ENCODE measurements around the gene EIF2S1.
"Not testable (repeated sequence)": the region's sequence is repeated elsewhere in the genome, so short reads cannot be mapped to it uniquely, and the experiment has no call there.

Gene EIF2S1

DNA sequence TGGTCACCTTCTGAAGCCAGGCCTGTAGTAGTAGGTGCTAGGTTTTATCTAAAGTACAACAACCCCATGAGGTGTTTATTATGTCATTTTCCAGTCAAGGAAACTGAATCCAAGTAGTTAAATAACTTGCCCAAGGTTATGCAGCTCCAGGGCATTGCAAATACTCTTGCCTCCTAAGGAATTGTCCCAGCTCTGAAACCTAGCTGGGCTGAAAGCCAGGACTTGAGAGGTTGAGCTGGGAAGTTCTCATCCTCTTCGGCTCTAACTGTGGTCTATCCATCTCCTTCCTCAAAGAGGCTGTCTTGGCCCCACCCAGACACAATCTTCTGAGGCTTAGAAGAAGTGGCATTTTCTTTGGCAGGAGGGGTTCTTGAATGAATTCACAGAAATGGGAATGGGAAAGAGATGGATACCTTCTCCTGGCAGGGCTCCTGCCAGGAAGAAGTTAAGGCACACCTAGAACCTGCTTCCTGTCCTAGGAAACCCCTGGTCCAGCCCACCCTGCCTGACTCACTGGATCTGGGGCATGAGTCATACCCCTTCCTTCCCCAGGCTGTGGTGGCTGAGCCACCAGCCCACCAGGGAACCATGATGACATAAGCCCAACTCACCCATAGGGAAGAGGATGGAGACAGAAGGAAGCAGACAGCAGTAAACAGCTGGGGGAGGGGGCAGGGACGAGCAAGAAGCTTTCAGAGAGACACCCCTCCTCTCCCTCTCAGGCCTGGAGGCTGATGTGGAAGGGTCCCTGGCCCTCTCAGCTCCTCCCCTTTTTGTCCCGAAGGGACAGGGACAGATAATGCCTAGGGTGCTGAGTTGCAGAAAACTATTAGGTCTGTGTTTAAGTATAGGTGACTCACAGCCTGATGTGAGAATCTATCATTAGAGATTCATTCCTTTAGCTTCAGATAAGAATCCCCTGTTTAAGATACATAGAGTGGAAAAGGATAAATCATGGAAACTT is 54.0 kb downstream of the EIF2S1 start:
- no peak overlapping the region for H3K27ac ChIP-seq
- TF ChIP-seq, protein P1, sequence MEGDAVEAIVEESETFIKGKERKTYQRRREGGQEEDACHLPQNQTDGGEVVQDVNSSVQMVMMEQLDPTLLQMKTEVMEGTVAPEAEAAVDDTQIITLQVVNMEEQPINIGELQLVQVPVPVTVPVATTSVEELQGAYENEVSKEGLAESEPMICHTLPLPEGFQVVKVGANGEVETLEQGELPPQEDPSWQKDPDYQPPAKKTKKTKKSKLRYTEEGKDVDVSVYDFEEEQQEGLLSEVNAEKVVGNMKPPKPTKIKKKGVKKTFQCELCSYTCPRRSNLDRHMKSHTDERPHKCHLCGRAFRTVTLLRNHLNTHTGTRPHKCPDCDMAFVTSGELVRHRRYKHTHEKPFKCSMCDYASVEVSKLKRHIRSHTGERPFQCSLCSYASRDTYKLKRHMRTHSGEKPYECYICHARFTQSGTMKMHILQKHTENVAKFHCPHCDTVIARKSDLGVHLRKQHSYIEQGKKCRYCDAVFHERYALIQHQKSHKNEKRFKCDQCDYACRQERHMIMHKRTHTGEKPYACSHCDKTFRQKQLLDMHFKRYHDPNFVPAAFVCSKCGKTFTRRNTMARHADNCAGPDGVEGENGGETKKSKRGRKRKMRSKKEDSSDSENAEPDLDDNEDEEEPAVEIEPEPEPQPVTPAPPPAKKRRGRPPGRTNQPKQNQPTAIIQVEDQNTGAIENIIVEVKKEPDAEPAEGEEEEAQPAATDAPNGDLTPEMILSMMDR (conservative IDR thresholded peaks at IDR 0.05): no peak

DNA sequence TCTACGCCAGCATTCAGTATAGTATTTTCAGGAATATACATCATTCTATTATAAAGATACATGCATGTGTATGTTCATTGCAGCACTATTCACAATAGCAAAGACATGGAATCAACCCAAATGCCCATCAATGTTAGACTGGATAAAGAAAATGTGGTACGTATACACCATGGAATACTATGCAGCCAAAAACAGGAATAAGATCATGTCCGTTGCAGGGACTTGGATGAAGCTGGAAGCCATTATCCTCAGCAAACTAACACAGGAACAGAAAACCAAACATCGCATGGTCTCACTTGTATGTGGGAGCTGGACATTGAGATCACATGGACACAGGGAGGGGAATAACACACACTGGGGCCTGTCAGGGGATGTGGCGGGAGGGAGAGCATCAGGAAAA is 55.5 kb downstream of the EIF2S1 start:
- H3K27ac ChIP-seq: not testable (repeated sequence)

DNA sequence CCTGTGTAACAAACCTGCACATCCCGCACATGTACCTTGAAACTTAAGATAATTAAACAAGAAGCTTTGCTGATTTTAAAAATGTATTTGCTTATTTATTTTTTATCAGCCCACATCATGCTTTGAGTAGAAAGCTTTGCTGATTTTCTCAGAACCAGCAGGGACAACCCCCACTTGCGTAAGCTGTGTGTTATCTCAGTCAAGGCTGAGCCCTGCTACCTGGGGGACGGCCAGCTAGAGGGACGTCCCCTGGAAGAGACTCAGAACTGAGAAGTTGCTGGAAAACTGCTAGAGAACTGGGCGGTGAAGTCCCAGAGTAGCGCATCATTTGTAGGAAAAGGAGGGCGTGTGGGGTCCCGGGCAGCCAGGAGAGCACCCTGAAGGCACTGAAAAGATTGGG is 56.0 kb downstream of the EIF2S1 start:
- TF ChIP-seq, protein P1 (conservative IDR thresholded peaks at IDR 0.05): no peak

DNA sequence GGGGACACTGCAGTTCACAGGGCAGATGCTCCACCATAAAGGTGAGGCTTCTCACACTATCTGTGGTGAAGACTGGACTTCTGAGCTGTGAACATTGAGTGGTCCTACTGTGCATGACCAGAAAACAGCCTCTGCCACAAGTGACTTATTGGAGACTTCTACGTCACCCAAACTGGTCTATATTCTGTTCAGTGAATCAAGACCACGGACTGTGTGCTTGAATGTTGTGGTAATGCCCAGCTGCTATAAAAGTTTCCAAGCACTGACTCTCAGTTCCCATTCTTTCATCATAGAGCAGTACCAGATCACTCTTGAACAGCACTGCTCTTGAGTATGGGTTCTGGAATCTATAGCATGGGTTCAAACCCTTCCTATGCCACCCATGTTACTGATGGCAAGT is 56.7 kb downstream of the EIF2S1 start:
- H3K27ac ChIP-seq: no peak overlapping the region
- TF ChIP-seq, protein P1 (conservative IDR thresholded peaks at IDR 0.05): no peak

More for the DNA sequence above, 56.0 kb downstream of the EIF2S1 start:
- H3K27ac ChIP-seq: no peak overlapping the region

DNA sequence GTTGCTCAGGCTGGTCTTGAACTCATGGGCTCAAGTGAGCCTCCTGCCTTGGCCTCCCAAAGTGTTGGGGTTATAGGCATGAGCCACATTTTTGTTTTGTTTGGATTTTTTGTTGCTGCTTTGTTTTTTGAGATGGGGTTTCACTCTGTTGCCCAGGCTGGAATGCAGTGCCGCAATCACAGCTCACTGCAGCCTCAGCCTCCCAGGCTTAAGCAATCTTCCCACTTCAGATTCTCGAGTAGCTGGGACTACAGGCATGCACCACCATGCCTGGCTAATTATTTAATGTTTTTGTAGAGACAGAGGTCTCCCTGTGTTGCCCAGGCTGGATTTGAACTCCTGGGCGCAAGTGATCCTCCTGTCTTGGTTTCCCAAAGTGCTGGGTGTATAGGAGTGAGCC is 57.5 kb downstream of the EIF2S1 start:
- TF ChIP-seq, protein P1 (conservative IDR thresholded peaks at IDR 0.05): no peak
- no peak overlapping the region for H3K27ac ChIP-seq

DNA sequence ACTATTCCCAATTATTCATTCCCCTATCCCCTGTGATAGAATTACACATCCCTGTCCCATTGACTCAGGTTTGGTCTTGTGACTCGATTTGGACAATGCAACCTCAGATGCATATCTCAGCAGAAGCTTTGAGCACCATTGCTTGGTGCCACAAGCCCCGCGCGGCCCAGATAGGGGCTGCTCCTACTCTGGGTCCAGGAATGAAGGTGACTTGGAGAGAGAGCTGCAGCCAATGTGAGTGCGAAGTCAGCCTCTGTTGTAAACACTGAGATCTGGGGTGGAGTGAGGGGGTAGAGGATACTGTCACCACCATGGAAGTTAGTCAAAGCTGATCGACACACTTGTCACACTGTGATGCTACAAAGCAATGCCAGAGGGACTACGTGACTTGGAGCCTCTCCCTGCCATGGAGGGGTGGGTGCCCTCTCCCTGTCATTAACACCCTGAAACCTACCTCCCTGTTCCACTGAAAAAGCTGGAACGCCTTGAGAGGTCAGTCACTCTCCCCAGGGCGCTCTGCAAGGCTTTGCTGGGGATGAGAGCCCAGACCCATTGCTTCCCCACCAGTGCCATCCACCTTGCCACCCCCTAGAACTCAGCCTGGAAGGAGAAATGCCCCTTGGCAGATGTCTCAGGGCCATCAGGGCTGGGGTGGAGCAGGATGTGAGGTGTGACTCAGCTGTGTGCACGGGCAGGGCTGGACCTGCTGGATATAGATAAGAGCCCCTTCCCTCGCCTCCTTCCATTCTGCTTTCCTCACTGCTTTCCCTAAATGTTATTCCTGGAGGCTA is 58.5 kb downstream of the EIF2S1 start:
- no peak overlapping the region for H3K27ac ChIP-seq
- TF ChIP-seq, protein P1 (conservative IDR thresholded peaks at IDR 0.05): no peak

DNA sequence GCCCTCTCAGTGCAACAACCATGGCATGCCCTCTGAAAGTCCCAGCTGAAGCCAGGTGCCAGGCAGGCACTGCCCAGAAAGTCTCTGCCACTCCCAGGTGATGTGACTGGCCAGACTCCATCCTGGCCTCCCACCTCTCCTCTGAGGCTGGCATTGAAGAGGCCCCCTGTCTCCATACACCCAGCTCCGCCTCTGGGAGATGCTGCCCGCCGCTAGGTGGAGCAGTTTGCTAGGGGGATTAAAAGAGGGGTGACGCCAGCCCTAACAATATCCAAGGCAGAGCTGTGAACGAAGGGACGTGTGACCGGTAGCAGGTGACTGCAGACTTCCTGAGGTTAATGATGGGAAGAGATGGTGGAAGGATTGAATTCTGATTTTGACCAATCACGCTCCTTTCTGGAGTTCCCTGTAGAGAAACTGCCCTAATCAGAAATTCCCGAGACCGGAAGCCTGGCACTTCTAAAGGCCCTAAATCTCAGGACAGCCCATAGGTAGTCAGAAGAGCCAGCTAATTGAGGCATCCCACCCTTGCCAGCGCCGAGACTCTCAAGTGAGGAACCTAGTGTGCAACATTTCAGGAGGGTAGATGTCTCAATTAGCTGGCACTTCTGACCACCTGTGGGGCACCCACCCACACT is 60.1 kb downstream of the EIF2S1 start:
- TF ChIP-seq, protein P1 (conservative IDR thresholded peaks at IDR 0.05): peak; percentile 75
- no peak overlapping the region for H3K27ac ChIP-seq
